GM12878 (cell line): ENCODE measurements around the gene ATF3. TPM values are rescaled to one million over a fixed set of nuclear protein-coding genes. Genes with fewer than 3 reads are reported as not detected.

Source experiments
- BHLHE40 ChIP-seq, 2 experiments: fragments of 450-650 bp in 1 of 2; IDR thresholded peaks; 2 replicates each; pipeline ENCODE4 v1.6.1; 2011 to 2017; ENCODE audit warnings: low read depth in 2 of 2, borderline replicate concordance in 1 of 2, improper control_type of control experiment in 1 of 2, low read length in 1 of 2, mild to moderate bottlenecking in 1 of 2
- CREM ChIP-seq: IDR thresholded peaks from 2 replicates; pipeline ENCODE4 v1.6.1; 2014; ENCODE audit warnings: antibody characterized with exemption, low read depth
- E4F1 ChIP-seq: fragments of 450-650 bp; IDR thresholded peaks from 2 replicates; pipeline ENCODE4 v1.6.1; 2018; ENCODE audit warnings: borderline replicate concordance, mild to moderate bottlenecking; ENCODE audit not compliant: partially characterized antibody
- GATAD2B ChIP-seq: fragments of 450-650 bp; conservative IDR thresholded peaks from 2 replicates; pipeline ENCODE4 v1.6.1; 2017; ENCODE audit warnings: low read depth, mild to moderate bottlenecking, moderate library complexity
- HCFC1 ChIP-seq: fragments of 150-350 bp; IDR thresholded peaks from 2 replicates; pipeline ENCODE4 v1.6.1; 2014; ENCODE audit warnings: low read length
- IRF4 ChIP-seq: IDR thresholded peaks from 2 replicates; pipeline ENCODE4 v1.6.1; 2011; ENCODE audit warnings: low read depth, low read length
- IRF5 ChIP-seq: fragments of 450-650 bp; IDR thresholded peaks from 2 replicates; pipeline ENCODE4 v1.6.1; 2017; ENCODE audit warnings: borderline replicate concordance
- JUND ChIP-seq: IDR thresholded peaks from 2 replicates; pipeline ENCODE4 v1.6.1; 2012; ENCODE audit warnings: low read depth, mild to moderate bottlenecking, low read length, improper control_type of control experiment, moderate library complexity
- PBX3 ChIP-seq: IDR thresholded peaks from 2 replicates; pipeline ENCODE4 v1.6.1; 2011; ENCODE audit warnings: mild to moderate bottlenecking, low read depth, low read length, moderate library complexity; ENCODE audit not compliant: insufficient replicate concordance
- PKNOX1 ChIP-seq: fragments of 450-650 bp; IDR thresholded peaks from 2 replicates; pipeline ENCODE4 v1.6.1; 2016; ENCODE audit warnings: mild to moderate bottlenecking
- POLR2A ChIP-seq: IDR thresholded peaks from 2 replicates; pipeline ENCODE4 v1.6.1; 2011; ENCODE audit warnings: low read depth, mild to moderate bottlenecking, low read length
- RAD51 ChIP-seq: fragments of 450-650 bp; IDR thresholded peaks from 2 replicates; pipeline ENCODE4 v1.6.1; 2016; ENCODE audit warnings: moderate library complexity, mild to moderate bottlenecking, inconsistent platforms
- SIX5 ChIP-seq: IDR thresholded peaks from 2 replicates; pipeline ENCODE4 v1.6.1; 2011; ENCODE audit warnings: mild to moderate bottlenecking, low read depth, low read length, moderate library complexity; ENCODE audit not compliant: severe bottlenecking
- TCF12 ChIP-seq: IDR thresholded peaks from 2 replicates; pipeline ENCODE4 v1.6.1; 2011; ENCODE audit warnings: low read depth, mild to moderate bottlenecking, low read length
- TCF3 ChIP-seq: IDR thresholded peaks from 2 replicates; pipeline ENCODE4 v1.6.1; 2012; ENCODE audit warnings: low read depth, mild to moderate bottlenecking, low read length, borderline replicate concordance; ENCODE audit not compliant: insufficient read depth
- YBX1 ChIP-seq: fragments of 450-650 bp; IDR thresholded peaks from 2 replicates; pipeline ENCODE4 v1.6.1; 2016; ENCODE audit warnings: antibody characterized with exemption
- YY1 ChIP-seq: IDR thresholded peaks from 2 replicates; pipeline ENCODE4 v1.6.1; 2011; ENCODE audit warnings: low read depth, mild to moderate bottlenecking, low read length
- ZBTB4 ChIP-seq: fragments of 450-650 bp; formaldehyde crosslinking; IDR thresholded peaks from 2 replicates; pipeline ENCODE4 v1.4.0; 2022; ENCODE audit warnings: mild to moderate bottlenecking, moderate library complexity
- ZNF217 ChIP-seq: fragments of 450-650 bp; IDR thresholded peaks from 2 replicates; pipeline ENCODE4 v1.6.1; 2017; ENCODE audit warnings: antibody characterized with exemption, mild to moderate bottlenecking
- ZNF24 ChIP-seq: fragments of 450-650 bp; IDR thresholded peaks from 2 replicates; pipeline ENCODE4 v1.6.1; 2017; ENCODE audit warnings: antibody characterized with exemption, mild to moderate bottlenecking
- ZNF274 ChIP-seq: IDR thresholded peaks from one replicate; pipeline ENCODE4 v1.8.0; 2011; ENCODE audit not compliant: insufficient read length, insufficient read depth
- ZNF384 ChIP-seq: IDR thresholded peaks from 2 replicates; pipeline ENCODE4 v1.6.1; 2012; ENCODE audit warnings: low read depth, mild to moderate bottlenecking, low read length, improper control_type of control experiment, borderline replicate concordance
- ZNF622 ChIP-seq: fragments of 450-650 bp; IDR thresholded peaks from 2 replicates; pipeline ENCODE4 v1.6.1; 2017; ENCODE audit warnings: mild to moderate bottlenecking, inconsistent platforms
- polyA plus RNA-seq, 11 experiments: library from polyadenylated mRNA; depleted of rRNA in 4 of 11; unstranded in 6 of 11; stranded (reverse) in 5 of 11; fragments of >200 nt; fragmentation: Nextera tagmentation in 4 of 11; fragmentation: Illumina TruSeq in 1 of 11; extraction: Ambion mirVana in 4 of 11; extraction: Trizol in 1 of 11; gene quantifications; 1 replicate in 1 of 11; 2 replicates in 10 of 11; pipeline versions ENCODE4 v1.2.1 to v1.2.3, GENCODE V29; 2011 to 2016; ENCODE audit warnings: inconsistent platforms in 2 of 11, missing spikeins in 2 of 11, low read depth in 1 of 11
- total RNA-seq, 4 experiments: library from RNA; depleted of rRNA in 3 of 4; stranded (reverse); fragments of >200 nt in 3 of 4; fragmentation: Illumina TruSeq in 1 of 4; extraction: Trizol in 1 of 4; gene quantifications; 2 replicates each; pipeline versions ENCODE4 v1.2.1 to v1.2.3, GENCODE V29; 2013 to 2021

ATF3 gene
- total and polyA plus RNA-seq, 10 of the 15 experiments (the other 5 are each of a cell fraction or from before 2014, with no cell fraction given): 3.0 to 13.9 (median 8.3) TPM

- TF ChIP-seq IRF5 (no peak), IRF4 (no peak), TCF3 (no peak), YY1 (0 out of 2 replicates have a peak, but pooled peaks have one; percentile 48), ZNF24 (no peak), BHLHE40 (IDR thresholded peaks at IDR 0.05; ENCODE audit: borderline replicate concordance in 1 of 2, low read depth in 2 of 2, low read length in 1 of 2) (no peak), JUND (no peak), RAD51 (no peak), PBX3 (no peak), CREM (no peak), GATAD2B (no peak), PKNOX1 (no peak), SIX5 (no peak), ZNF217 (no peak), ZNF384 (peak; percentile 97), ZBTB4 (no peak), POLR2A (no peak), ZNF274 (no peak), E4F1 (no peak), ZNF622 (no peak), YBX1 (no peak), TCF12 (no peak), HCFC1 (no peak)
Observed at GRCh38 chr1:212614453-212615200, 6.1 kb downstream of the ATF3 start (continued).
